ENCODE data around the gene KLHL40. TPM values are rescaled to one million over a fixed set of nuclear protein-coding genes. Genes with fewer than 3 reads are reported as not detected.

KLHL40 gene
- total RNA-seq, 2 donors from 2014 or later: not detected

- ATAC-seq (ENCODE audit: insufficient number of reproducible peaks, low FRiP score, low read depth) (peak; percentile 8), DNase-seq (ENCODE audit: low spot score) (peak; percentile 50)
Measured at GRCh38 chr3:42739401-42740158, 54.2 kb downstream of the KLHL40 start.

GRCh38 chr3:42741796-42742195 lies 56.5 kb downstream of the KLHL40 start:
- Histone ChIP-seq H3K27me3 (replicated peaks; ENCODE audit: insufficient read depth) (no peaks in the 10 kb centered on the region), H3K4me3 (no peak overlapping the region), H3K9me3 (no peaks in the 10 kb centered on the region), H3K36me3 (no peaks in the 10 kb centered on the region), H3K4me1 (ENCODE audit: control insufficient read depth in 1 of 2, low read depth in 2 of 2) (peaks cover 13 to 49% of the 10 kb centered on the region in 2 donors), H3K27ac (no peak overlapping the region)
- no peak for TF ChIP-seq CTCF (IDR thresholded peaks at IDR 0.05)
- ATAC-seq (ENCODE audit: insufficient number of reproducible peaks, low FRiP score, low read depth): no peak
- no peak for DNase-seq (ENCODE audit: low spot score)

More at GRCh38 chr3:42739401-42740158, 54.2 kb downstream of the KLHL40 start:
- no peak for TF ChIP-seq CTCF (IDR thresholded peaks at IDR 0.05)
- Histone ChIP-seq H3K27me3 (replicated peaks; ENCODE audit: insufficient read depth) (no peaks in the 10 kb centered on the region), H3K27ac (peak overlapping the region; percentile 68 to 81), H3K36me3 (no peaks in the 10 kb centered on the region), H3K4me1 (ENCODE audit: control insufficient read depth in 1 of 2, low read depth in 2 of 2) (peaks cover 0 to 28% of the 10 kb centered on the region in 2 donors), H3K9me3 (no peaks in the 10 kb centered on the region), H3K4me3 (no peak overlapping the region)

Other genes with a start within 250 kb of the KLHL40 start
- 10 to 100 TPM; 31.0 to 48.7 TPM for gene VIPR1, start 182.9 kb upstream of the KLHL40 start, total RNA-seq
- gene SEC22C, start 103.6 kb upstream of the KLHL40 start, total RNA-seq: 10 to 100 TPM; 55.0 to 83.4 TPM
- gene SS18L2, start 94.7 kb upstream of the KLHL40 start, total RNA-seq: 1 to 10 TPM; 2.8 to 8.6 TPM
- gene NKTR, start 84.9 kb upstream of the KLHL40 start, total RNA-seq: 100 to 1,000 TPM; 159 to 210 TPM
- 100 to 1,000 TPM in 1 of 2 donors, 10 to 100 TPM in 1; 84.2 to 108 TPM for gene ZBTB47, start 31.8 kb upstream of the KLHL40 start, total RNA-seq
- gene HHATL, start 17.3 kb downstream of the KLHL40 start, total RNA-seq: not detected
- 1 to 10 TPM; 1.5 to 3.1 TPM for gene CCDC13, start 87.7 kb downstream of the KLHL40 start, total RNA-seq
- 100 to 1,000 TPM; 163 to 169 TPM for gene HIGD1A, start 119.0 kb downstream of the KLHL40 start, total RNA-seq
- 10 to 100 TPM; 10.0 to 11.9 TPM for gene ACKR2, start 123.9 kb downstream of the KLHL40 start, total RNA-seq
- not detected for gene CYP8B1, start 190.3 kb downstream of the KLHL40 start, total RNA-seq
- 10 to 100 TPM in 1 of 2 donors, 1 to 10 TPM in 1; 8.9 to 12.6 TPM for gene ZNF662, start 220.6 kb downstream of the KLHL40 start, total RNA-seq